Measurements from ENCODE around the gene MLXIPL. TPM values are rescaled to one million over a fixed set of nuclear protein-coding genes. Genes with fewer than 3 reads are reported as not detected.

Gene MLXIPL
- total and polyA plus RNA-seq, 7 donors = 1.6 to 15.0 (median 7.2) TPM

GRCh38 chr7:73596191-73597065, 27.9 kb downstream of the MLXIPL start:
- TF ChIP-seq EP300 (IDR thresholded peaks at IDR 0.05) (no peak), POLR2A (IDR thresholded peaks at IDR 0.05) (no peak), POLR2AphosphoS5 (IDR thresholded peaks at IDR 0.05) (no peak), CTCF (IDR thresholded peaks at IDR 0.05) (no peak)
- Histone ChIP-seq H3K4me1 (no peaks in the 10 kb centered on the region), H3K36me3 (no peaks in the 10 kb centered on the region), H3K4me3 (no peak overlapping the region), H3K9me3 (no peaks in the 10 kb centered on the region), H3K27ac (no peak overlapping the region), H3K27me3 (peaks cover 0 to 7% (median 0%) of the 10 kb centered on the region in 3 donors)
- intact Hi-C loops (cut with DNase I) = no loop called here
- 69 to 87% methylated on average over 37 of the region's 37 CpGs for WGBS, 2 donors
- no peak for DNase-seq

- no peak overlapping the region for H3K4me3 ChIP-seq
- 93 to 96% methylated on average over 9 of the region's 9 CpGs for whole genome bisulfite sequencing, 2 donors
- TF ChIP-seq POLR2A (IDR thresholded peaks at IDR 0.05) (no peak), EP300 (IDR thresholded peaks at IDR 0.05) (no peak), CTCF (IDR thresholded peaks at IDR 0.05) (no peak), POLR2AphosphoS5 (IDR thresholded peaks at IDR 0.05) (no peak)
- no peak overlapping the region for H3K27ac ChIP-seq
- H3K27me3 ChIP-seq = peaks cover 0 to 7% (median 0%) of the 10 kb centered on the region in 3 donors
- DNase-seq = no peak
- no peaks in the 10 kb centered on the region for H3K4me1 ChIP-seq
- H3K9me3 ChIP-seq = no peaks in the 10 kb centered on the region
- no peaks in the 10 kb centered on the region for H3K36me3 ChIP-seq
- intact Hi-C loops (cut with DNase I) = no loop called here
Observed at GRCh38 chr7:73595358-73595757, 29.0 kb downstream of the MLXIPL start.

- Histone ChIP-seq H3K36me3 (no peaks in the 10 kb centered on the region), H3K27ac (no peak overlapping the region), H3K4me3 (no peak overlapping the region), H3K4me1 (no peaks in the 10 kb centered on the region), H3K27me3 (peaks cover 0 to 7% (median 0%) of the 10 kb centered on the region in 3 donors), H3K9me3 (no peaks in the 10 kb centered on the region)
- DNase-seq = no peak
- 73 to 79% methylated on average over 14 of the region's 14 CpGs for WGBS, 2 donors
- TF ChIP-seq CTCF (IDR thresholded peaks at IDR 0.05) = no peak
- intact Hi-C loops (cut with DNase I) = no loop called here
Observed at GRCh38 chr7:73593207-73594045, 30.9 kb downstream of the MLXIPL start.

GRCh38 chr7:73586911-73587310, 37.4 kb downstream of the MLXIPL start:
- no peaks in the 10 kb centered on the region for H3K9me3 ChIP-seq
- H3K4me1 ChIP-seq = peaks cover 0 to 5% (median 2%) of the 10 kb centered on the region in 4 donors
- intact Hi-C loops (cut with DNase I) = no loop called here
- TF ChIP-seq POLR2AphosphoS5 (IDR thresholded peaks at IDR 0.05) = no peak
- no peak for TF ChIP-seq POLR2A (IDR thresholded peaks at IDR 0.05)
- no peak for TF ChIP-seq EP300 (IDR thresholded peaks at IDR 0.05)
- no peak for TF ChIP-seq CTCF (IDR thresholded peaks at IDR 0.05)
- H3K27ac ChIP-seq = no peak overlapping the region
- H3K4me3 ChIP-seq = no peak overlapping the region
- 93 to 95% methylated on average over 12 of the region's 12 CpGs for WGBS, 2 donors
- no peak for DNase-seq
- H3K36me3 ChIP-seq = no peaks in the 10 kb centered on the region
- H3K27me3 ChIP-seq = no peaks in the 10 kb centered on the region
